ENCODE measurements around the gene NFYC.

DNA sequence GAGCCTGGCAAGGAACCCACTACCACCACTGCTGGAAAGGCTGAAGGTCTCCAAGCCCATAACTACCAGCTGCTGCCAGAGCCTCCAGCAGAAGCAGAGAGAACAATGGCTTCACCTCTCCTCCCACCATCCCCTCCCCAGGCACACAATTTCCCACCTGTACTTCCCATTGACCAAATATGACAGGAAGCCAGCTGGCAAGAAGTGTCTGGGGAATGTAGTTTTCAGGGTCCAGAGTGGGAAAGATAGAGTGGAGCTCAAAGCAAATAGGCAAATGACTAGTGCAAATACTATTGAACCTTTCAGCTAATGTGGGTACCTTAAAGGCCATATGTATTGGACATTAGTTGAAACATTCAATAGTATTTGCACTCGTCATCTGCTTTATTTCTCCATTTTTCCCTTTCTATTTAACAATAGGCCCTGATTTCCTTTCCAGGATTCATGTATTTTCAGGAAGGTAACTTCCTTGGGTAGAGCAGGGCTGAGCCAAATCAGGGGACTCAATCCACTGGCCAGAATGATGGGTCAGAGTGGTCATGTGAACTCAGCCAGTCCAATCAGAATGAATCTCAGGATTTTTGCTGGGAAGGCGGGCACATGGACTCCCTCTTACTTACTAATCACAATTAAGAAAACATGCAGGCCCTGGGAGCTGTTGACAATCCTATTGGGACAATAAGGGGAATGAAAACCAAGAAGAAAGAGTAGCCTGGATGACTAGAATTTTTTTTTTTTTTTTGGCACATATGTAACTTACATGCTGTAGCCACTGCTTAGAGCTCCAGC is 12.1 kb upstream of the NFYC start:
- TF ChIP-seq, protein P1, sequence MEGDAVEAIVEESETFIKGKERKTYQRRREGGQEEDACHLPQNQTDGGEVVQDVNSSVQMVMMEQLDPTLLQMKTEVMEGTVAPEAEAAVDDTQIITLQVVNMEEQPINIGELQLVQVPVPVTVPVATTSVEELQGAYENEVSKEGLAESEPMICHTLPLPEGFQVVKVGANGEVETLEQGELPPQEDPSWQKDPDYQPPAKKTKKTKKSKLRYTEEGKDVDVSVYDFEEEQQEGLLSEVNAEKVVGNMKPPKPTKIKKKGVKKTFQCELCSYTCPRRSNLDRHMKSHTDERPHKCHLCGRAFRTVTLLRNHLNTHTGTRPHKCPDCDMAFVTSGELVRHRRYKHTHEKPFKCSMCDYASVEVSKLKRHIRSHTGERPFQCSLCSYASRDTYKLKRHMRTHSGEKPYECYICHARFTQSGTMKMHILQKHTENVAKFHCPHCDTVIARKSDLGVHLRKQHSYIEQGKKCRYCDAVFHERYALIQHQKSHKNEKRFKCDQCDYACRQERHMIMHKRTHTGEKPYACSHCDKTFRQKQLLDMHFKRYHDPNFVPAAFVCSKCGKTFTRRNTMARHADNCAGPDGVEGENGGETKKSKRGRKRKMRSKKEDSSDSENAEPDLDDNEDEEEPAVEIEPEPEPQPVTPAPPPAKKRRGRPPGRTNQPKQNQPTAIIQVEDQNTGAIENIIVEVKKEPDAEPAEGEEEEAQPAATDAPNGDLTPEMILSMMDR (IDR thresholded peaks at IDR 0.05; ENCODE audit: borderline replicate concordance, extremely low read depth, low read length, poor library complexity, severe bottlenecking): no peak
- TF ChIP-seq EZH2 (IDR thresholded peaks at IDR 0.05; ENCODE audit: borderline replicate concordance, low read depth, low read length, severe bottlenecking): no peak

All from DND-41 (cell line).